Endodermal cell (in vitro differentiated cells): ENCODE measurements around the gene ARFGEF2. TPM values are rescaled to one million over a fixed set of nuclear protein-coding genes. Genes with fewer than 3 reads are reported as not detected.

ENCODE experiments used
- DNase-seq: peaks from one replicate; pipeline ENCODE4 v3.0.0-alpha.2; 2017
- H3K27ac ChIP-seq: 2 replicates; pipeline ENCODE4 v1.5.1; 2013; ENCODE audit warnings: mild to moderate bottlenecking, low read depth, low read length, moderate library complexity
- H3K27me3 ChIP-seq: 2 replicates; pipeline ENCODE4 v1.6.1; 2013; ENCODE audit warnings: mild to moderate bottlenecking, low read length, moderate library complexity; ENCODE audit not compliant: insufficient read depth, control insufficient read depth, poor library complexity, severe bottlenecking
- H3K36me3 ChIP-seq: 2 replicates; pipeline ENCODE4 v1.7.0; 2013; ENCODE audit warnings: mild to moderate bottlenecking, low read length, moderate library complexity; ENCODE audit not compliant: control insufficient read depth, insufficient read depth
- H3K4me1 ChIP-seq: one replicate; pipeline ENCODE4 v1.7.0; 2013; ENCODE audit warnings: low read length; ENCODE audit not compliant: control insufficient read depth, insufficient read depth
- H3K4me3 ChIP-seq: 2 replicates; pipeline ENCODE4 v1.5.1; 2013; ENCODE audit warnings: mild to moderate bottlenecking, low read length, moderate library complexity
- H3K9ac ChIP-seq: 2 replicates; pipeline ENCODE4 v1.6.1; 2013; ENCODE audit warnings: mild to moderate bottlenecking, low read length, moderate library complexity; ENCODE audit not compliant: poor library complexity, severe bottlenecking; ENCODE audit errors: extremely low read depth
- H3K9me3 ChIP-seq: 2 replicates; pipeline ENCODE4 v1.6.1; 2013; ENCODE audit warnings: mild to moderate bottlenecking, low read length, moderate library complexity; ENCODE audit not compliant: control insufficient read depth
- H3K27ac Mint-ChIP-seq: 2 replicates; pipeline ENCODE4 v1.8.0; 2020; ENCODE audit warnings: mixed read lengths
- H3K27me3 Mint-ChIP-seq: 2 replicates; pipeline ENCODE4 v1.8.0; 2021; ENCODE audit warnings: mild to moderate bottlenecking, mixed read lengths; ENCODE audit not compliant: insufficient read depth
- H3K36me3 Mint-ChIP-seq: 2 replicates; pipeline ENCODE4 v1.8.0; 2020; ENCODE audit warnings: low read depth, mixed read lengths
- H3K4me1 Mint-ChIP-seq: 2 replicates; pipeline ENCODE4 v1.8.0; 2020; ENCODE audit warnings: mixed read lengths
- H3K4me3 Mint-ChIP-seq: 2 replicates; pipeline ENCODE4 v1.8.0; 2020; ENCODE audit warnings: mild to moderate bottlenecking, moderate library complexity, mixed read lengths
- H3K9me3 Mint-ChIP-seq: 2 replicates; pipeline ENCODE4 v1.8.0; 2020; ENCODE audit warnings: mild to moderate bottlenecking, mixed read lengths
- CTCF ChIP-seq: fragments of 200-600 bp; sonication (generic); conservative IDR thresholded peaks from 2 replicates; pipeline ENCODE4 v1.5.0; 2021; ENCODE audit warnings: antibody characterized with exemption, mild to moderate bottlenecking
- WGBS, 2 experiments: methylation state at CpG; one replicate each; pipeline versions ENCODE4 v1.1.5 to v1.1.7; 2013; ENCODE audit warnings: missing lambda C conversion rate in 2 of 2, mixed read lengths in 1 of 2; ENCODE audit not compliant: insufficient coverage in 1 of 2, insufficient read length in 1 of 2; 5-methylcytosine and 5-hydroxymethylcytosine counted together
- total RNA-seq, 2 donors: library from RNA; stranded (reverse); fragmentation: NEBNext Ultra II Directional in 1 of 2; extraction: Animal tissue kit (Norgen Biotek cat#: 25700) in 1 of 2; gene quantifications; 2 replicates in 1 of 2; 3 replicates in 1 of 2; pipeline ENCODE4 v1.2.1, GENCODE V29; 2021

The ARFGEF2 gene
- total RNA-seq, 2 donors from 2014 or later = 23.6 to 29.4 TPM

GRCh38 chr20:48945840-48946514 is 24.5 kb downstream of the ARFGEF2 start:
- no peak overlapping the region for H3K4me3 Mint-ChIP-seq
- peaks cover 43% of the 10 kb centered on the region for H3K36me3 Mint-ChIP-seq
- H3K36me3 ChIP-seq = peaks cover 79% of the 10 kb centered on the region
- no peak for TF ChIP-seq CTCF
- no peaks in the 10 kb centered on the region for H3K4me1 ChIP-seq
- H3K27me3 ChIP-seq = no peaks in the 10 kb centered on the region
- WGBS, 2 experiments = 94 to 100% methylated on average over 3 to 4 of the region's 6 CpGs
- H3K9me3 ChIP-seq = no peaks in the 10 kb centered on the region
- no peaks in the 10 kb centered on the region for H3K27me3 Mint-ChIP-seq
- H3K9ac ChIP-seq = no peak overlapping the region
- H3K4me3 ChIP-seq = no peak overlapping the region
- no peaks in the 10 kb centered on the region for H3K9me3 Mint-ChIP-seq
- peaks cover 7% of the 10 kb centered on the region for H3K4me1 Mint-ChIP-seq
- no peak overlapping the region for H3K27ac ChIP-seq
- H3K27ac Mint-ChIP-seq = peak overlapping the region; percentile 35
- no peak for DNase-seq

GRCh38 chr20:48948612-48949011 is 27.1 kb downstream of the ARFGEF2 start:
- Mint-ChIP-seq H3K4me3 (no peak overlapping the region), H3K27me3 (no peaks in the 10 kb centered on the region), H3K4me1 (peaks cover 7% of the 10 kb centered on the region), H3K36me3 (peaks cover 46% of the 10 kb centered on the region), H3K9me3 (no peaks in the 10 kb centered on the region), H3K27ac (no peak overlapping the region)
- Histone ChIP-seq H3K4me1 (no peaks in the 10 kb centered on the region), H3K27ac (no peak overlapping the region), H3K4me3 (no peak overlapping the region), H3K9ac (no peak overlapping the region), H3K36me3 (peaks cover 78% of the 10 kb centered on the region), H3K27me3 (no peaks in the 10 kb centered on the region), H3K9me3 (no peaks in the 10 kb centered on the region)
- WGBS, 2 experiments = 92 to 100% methylated on average over 1 to 5 of the region's 6 CpGs
- peak; percentile 38 for TF ChIP-seq CTCF
- no peak for DNase-seq

GRCh38 chr20:48949304-48950170 is 28.0 kb downstream of the ARFGEF2 start:
- DNase-seq = peak; percentile 75
- Mint-ChIP-seq H3K4me1 (peaks cover 7% of the 10 kb centered on the region), H3K27me3 (no peaks in the 10 kb centered on the region), H3K27ac (peak overlapping the region; percentile 64), H3K9me3 (no peaks in the 10 kb centered on the region), H3K4me3 (no peak overlapping the region), H3K36me3 (peaks cover 48% of the 10 kb centered on the region)
- H3K9ac ChIP-seq = no peak overlapping the region
- no peaks in the 10 kb centered on the region for H3K4me1 ChIP-seq
- H3K27ac ChIP-seq = no peak overlapping the region
- H3K27me3 ChIP-seq = no peaks in the 10 kb centered on the region
- TF ChIP-seq CTCF = peak; percentile 79
- H3K4me3 ChIP-seq = no peak overlapping the region
- no peaks in the 10 kb centered on the region for H3K9me3 ChIP-seq
- WGBS, 2 experiments = 92 to 95% methylated on average over 7 of the region's 7 CpGs
- H3K36me3 ChIP-seq = peaks cover 78% of the 10 kb centered on the region
